Measurements from ENCODE around the gene DEXI.
A peak's percentile ranks its signal among the peaks of the same experiment; 100 is the strongest.

DEXI gene

GRCh38 chr16:10933865-10934264 is 8.4 kb downstream of the DEXI start:
- TF ChIP-seq RBAK (tag by site-specific recombination; IDR thresholded peaks at IDR 0.05): no peak
- TF ChIP-seq ZNF335 (tag by site-specific recombination; conservative IDR thresholded peaks at IDR 0.05): no peak
- no peak for TF ChIP-seq ZNF621 (tag by site-specific recombination; IDR thresholded peaks at IDR 0.05)
- TF ChIP-seq BCL11A (tag by site-specific recombination; IDR thresholded peaks at IDR 0.05; ENCODE audit: low read depth): no peak
- no peak for TF ChIP-seq ZNF214 (tag by site-specific recombination; IDR thresholded peaks at IDR 0.05; ENCODE audit: borderline replicate concordance)
- no peak for TF ChIP-seq ZNF843 (tag by site-specific recombination; IDR thresholded peaks at IDR 0.05)
- TF ChIP-seq, protein P1, sequence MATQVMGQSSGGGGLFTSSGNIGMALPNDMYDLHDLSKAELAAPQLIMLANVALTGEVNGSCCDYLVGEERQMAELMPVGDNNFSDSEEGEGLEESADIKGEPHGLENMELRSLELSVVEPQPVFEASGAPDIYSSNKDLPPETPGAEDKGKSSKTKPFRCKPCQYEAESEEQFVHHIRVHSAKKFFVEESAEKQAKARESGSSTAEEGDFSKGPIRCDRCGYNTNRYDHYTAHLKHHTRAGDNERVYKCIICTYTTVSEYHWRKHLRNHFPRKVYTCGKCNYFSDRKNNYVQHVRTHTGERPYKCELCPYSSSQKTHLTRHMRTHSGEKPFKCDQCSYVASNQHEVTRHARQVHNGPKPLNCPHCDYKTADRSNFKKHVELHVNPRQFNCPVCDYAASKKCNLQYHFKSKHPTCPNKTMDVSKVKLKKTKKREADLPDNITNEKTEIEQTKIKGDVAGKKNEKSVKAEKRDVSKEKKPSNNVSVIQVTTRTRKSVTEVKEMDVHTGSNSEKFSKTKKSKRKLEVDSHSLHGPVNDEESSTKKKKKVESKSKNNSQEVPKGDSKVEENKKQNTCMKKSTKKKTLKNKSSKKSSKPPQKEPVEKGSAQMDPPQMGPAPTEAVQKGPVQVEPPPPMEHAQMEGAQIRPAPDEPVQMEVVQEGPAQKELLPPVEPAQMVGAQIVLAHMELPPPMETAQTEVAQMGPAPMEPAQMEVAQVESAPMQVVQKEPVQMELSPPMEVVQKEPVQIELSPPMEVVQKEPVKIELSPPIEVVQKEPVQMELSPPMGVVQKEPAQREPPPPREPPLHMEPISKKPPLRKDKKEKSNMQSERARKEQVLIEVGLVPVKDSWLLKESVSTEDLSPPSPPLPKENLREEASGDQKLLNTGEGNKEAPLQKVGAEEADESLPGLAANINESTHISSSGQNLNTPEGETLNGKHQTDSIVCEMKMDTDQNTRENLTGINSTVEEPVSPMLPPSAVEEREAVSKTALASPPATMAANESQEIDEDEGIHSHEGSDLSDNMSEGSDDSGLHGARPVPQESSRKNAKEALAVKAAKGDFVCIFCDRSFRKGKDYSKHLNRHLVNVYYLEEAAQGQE (tag by site-specific recombination; IDR thresholded peaks at IDR 0.05): no peak
- TF ChIP-seq, protein P2, sequence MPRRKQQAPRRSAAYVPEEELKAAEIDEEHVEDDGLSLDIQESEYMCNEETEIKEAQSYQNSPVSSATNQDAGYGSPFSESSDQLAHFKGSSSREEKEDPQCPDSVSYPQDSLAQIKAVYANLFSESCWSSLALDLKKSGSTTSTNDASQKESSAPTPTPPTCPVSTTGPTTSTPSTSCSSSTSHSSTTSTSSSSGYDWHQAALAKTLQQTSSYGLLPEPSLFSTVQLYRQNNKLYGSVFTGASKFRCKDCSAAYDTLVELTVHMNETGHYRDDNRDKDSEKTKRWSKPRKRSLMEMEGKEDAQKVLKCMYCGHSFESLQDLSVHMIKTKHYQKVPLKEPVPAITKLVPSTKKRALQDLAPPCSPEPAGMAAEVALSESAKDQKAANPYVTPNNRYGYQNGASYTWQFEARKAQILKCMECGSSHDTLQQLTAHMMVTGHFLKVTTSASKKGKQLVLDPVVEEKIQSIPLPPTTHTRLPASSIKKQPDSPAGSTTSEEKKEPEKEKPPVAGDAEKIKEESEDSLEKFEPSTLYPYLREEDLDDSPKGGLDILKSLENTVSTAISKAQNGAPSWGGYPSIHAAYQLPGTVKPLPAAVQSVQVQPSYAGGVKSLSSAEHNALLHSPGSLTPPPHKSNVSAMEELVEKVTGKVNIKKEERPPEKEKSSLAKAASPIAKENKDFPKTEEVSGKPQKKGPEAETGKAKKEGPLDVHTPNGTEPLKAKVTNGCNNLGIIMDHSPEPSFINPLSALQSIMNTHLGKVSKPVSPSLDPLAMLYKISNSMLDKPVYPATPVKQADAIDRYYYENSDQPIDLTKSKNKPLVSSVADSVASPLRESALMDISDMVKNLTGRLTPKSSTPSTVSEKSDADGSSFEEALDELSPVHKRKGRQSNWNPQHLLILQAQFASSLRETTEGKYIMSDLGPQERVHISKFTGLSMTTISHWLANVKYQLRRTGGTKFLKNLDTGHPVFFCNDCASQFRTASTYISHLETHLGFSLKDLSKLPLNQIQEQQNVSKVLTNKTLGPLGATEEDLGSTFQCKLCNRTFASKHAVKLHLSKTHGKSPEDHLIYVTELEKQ (tag by site-specific recombination; IDR thresholded peaks at IDR 0.05; ENCODE audit: borderline replicate concordance): no peak
- no peak for TF ChIP-seq ZNF248 (tag by site-specific recombination; IDR thresholded peaks at IDR 0.05)
- no peak for TF ChIP-seq ZNF23 (tag by site-specific recombination; IDR thresholded peaks at IDR 0.05; ENCODE audit: borderline replicate concordance)
- TF ChIP-seq GFI1B (tag by site-specific recombination; IDR thresholded peaks at IDR 0.05): no peak
- TF ChIP-seq ZBTB48 (tag by site-specific recombination; IDR thresholded peaks at IDR 0.05): no peak
- H3K36me3 ChIP-seq (ENCODE audit: control insufficient read depth in 2 of 2, insufficient read depth in 1 of 2, low read length in 2 of 2): peaks cover 0 to 60% of the 10 kb centered on the region in 2 experiments; a peak in 2 of 3 replicates
- H3K4me1 ChIP-seq (ENCODE audit: control insufficient read depth, insufficient read depth, low read length): no peaks in the 10 kb centered on the region
- POLR2A ChIA-PET: interaction anchor here (2.0 kb wide), 1 partner anchor 8 kb away, joined by 8 read pairs; the partner anchor contains the start of gene DEXI
- no peaks in the 10 kb centered on the region for H3K9me3 ChIP-seq (ENCODE audit: control insufficient read depth, insufficient read depth, low read depth, low read length)
- no peak overlapping the region for H3K27ac ChIP-seq (ENCODE audit: extremely low read depth, low read depth, low read length)
- CTCF ChIA-PET: no interaction called here
- no peak overlapping the region for H3K4me3 ChIP-seq (ENCODE audit: low read depth, low read length)

DNA sequence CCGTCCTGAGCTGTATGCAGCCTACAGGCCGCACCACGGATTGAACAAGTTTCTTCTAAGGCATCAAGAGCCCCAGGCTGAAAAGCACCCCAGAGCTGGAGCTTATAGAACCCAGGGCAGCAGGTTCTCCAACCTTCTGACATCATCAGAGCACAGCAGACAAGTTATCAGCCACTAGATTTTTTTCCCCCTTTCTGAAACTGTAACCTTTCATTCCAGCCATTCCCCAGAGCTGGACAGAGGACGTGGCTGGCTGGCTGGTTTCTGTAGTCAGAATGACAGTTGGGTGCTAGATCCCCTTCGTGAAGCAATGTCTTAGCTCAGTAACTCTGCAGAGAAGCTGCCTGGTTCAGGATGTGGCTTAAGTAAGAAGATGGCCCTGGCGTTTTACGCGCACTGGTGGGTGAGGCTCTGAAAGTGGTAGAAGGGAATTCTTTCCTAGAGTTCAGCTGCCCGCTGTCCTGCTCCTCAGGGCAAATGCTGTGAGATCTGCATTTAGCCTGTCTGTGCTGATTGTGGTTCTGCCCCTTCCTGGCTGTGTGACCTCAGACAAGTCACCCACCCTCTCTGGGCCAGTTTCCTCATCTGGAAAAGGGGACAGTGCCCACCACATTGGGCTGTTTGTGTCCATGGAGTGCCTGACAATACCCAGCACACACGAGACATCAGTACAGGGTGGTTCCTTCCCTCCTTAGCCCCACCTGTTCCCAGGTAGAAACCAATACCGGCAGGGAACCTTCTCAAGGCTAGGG is 9.1 kb downstream of the DEXI start:
- no peak overlapping the region for H3K27ac ChIP-seq (ENCODE audit: extremely low read depth, low read depth, low read length)
- POLR2A ChIA-PET: interaction anchor here (2.0 kb wide), 1 partner anchor 9 kb away, joined by 8 read pairs; the partner anchor contains the start of gene DEXI
- no peaks in the 10 kb centered on the region for H3K4me1 ChIP-seq (ENCODE audit: control insufficient read depth, insufficient read depth, low read length)
- peaks cover 0 to 60% of the 10 kb centered on the region in 2 experiments; a peak in 2 of 3 replicates for H3K36me3 ChIP-seq (ENCODE audit: control insufficient read depth in 2 of 2, insufficient read depth in 1 of 2, low read length in 2 of 2)
- no peak overlapping the region for H3K4me3 ChIP-seq (ENCODE audit: low read depth, low read length)
- no peaks in the 10 kb centered on the region for H3K9me3 ChIP-seq (ENCODE audit: control insufficient read depth, insufficient read depth, low read depth, low read length)
- TF ChIP-seq, protein P3, sequence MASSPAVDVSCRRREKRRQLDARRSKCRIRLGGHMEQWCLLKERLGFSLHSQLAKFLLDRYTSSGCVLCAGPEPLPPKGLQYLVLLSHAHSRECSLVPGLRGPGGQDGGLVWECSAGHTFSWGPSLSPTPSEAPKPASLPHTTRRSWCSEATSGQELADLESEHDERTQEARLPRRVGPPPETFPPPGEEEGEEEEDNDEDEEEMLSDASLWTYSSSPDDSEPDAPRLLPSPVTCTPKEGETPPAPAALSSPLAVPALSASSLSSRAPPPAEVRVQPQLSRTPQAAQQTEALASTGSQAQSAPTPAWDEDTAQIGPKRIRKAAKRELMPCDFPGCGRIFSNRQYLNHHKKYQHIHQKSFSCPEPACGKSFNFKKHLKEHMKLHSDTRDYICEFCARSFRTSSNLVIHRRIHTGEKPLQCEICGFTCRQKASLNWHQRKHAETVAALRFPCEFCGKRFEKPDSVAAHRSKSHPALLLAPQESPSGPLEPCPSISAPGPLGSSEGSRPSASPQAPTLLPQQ (tag by site-specific recombination; IDR thresholded peaks at IDR 0.05): no peak
- no peak for TF ChIP-seq ZNF48 (tag by site-specific recombination; IDR thresholded peaks at IDR 0.05)
- peak; percentile 82 for TF ChIP-seq ZNF768 (tag by site-specific recombination; IDR thresholded peaks at IDR 0.05)
- TF ChIP-seq KLF8 (tag by site-specific recombination; IDR thresholded peaks at IDR 0.05): no peak
- CTCF ChIA-PET: interaction anchor here (0.6 to 1.5 kb wide), 2 partner anchors 9 to 14 kb away, joined by 3 read pairs; partner anchors contain the start of gene DEXI

Data from HEK293 (cell line).